GM12801 (cell line): ENCODE measurements around the gene RSPH9.

ENCODE experiments used
- TF ChIP-seq, protein P1 (sequence below): IDR thresholded peaks from one replicate; pipeline ENCODE4 v1.5.1; 2011; ENCODE audit warnings: control low read depth; ENCODE audit not compliant: insufficient read length; ENCODE audit errors: extremely low read depth

Gene RSPH9

DNA sequence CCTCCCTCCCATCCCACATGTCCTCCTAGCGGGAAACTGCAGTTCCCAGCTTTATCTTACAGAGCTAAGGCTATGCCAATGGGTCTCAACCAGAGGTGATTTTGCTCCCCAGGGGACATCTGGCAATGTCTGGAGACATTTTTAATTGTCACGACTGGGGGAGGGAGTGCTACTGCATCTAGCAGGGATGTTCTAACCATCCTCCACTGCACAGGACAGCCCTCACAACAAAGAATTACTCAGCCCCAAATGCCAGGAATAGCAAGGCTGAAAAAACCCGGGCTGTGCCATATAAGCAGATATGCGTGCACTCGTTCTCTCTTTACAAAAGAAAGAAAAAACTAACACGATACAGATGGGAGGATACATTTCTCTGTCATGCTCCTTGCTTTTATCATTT is 34.2 kb downstream of the RSPH9 start:
- TF ChIP-seq, protein P1, sequence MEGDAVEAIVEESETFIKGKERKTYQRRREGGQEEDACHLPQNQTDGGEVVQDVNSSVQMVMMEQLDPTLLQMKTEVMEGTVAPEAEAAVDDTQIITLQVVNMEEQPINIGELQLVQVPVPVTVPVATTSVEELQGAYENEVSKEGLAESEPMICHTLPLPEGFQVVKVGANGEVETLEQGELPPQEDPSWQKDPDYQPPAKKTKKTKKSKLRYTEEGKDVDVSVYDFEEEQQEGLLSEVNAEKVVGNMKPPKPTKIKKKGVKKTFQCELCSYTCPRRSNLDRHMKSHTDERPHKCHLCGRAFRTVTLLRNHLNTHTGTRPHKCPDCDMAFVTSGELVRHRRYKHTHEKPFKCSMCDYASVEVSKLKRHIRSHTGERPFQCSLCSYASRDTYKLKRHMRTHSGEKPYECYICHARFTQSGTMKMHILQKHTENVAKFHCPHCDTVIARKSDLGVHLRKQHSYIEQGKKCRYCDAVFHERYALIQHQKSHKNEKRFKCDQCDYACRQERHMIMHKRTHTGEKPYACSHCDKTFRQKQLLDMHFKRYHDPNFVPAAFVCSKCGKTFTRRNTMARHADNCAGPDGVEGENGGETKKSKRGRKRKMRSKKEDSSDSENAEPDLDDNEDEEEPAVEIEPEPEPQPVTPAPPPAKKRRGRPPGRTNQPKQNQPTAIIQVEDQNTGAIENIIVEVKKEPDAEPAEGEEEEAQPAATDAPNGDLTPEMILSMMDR: no peak

DNA sequence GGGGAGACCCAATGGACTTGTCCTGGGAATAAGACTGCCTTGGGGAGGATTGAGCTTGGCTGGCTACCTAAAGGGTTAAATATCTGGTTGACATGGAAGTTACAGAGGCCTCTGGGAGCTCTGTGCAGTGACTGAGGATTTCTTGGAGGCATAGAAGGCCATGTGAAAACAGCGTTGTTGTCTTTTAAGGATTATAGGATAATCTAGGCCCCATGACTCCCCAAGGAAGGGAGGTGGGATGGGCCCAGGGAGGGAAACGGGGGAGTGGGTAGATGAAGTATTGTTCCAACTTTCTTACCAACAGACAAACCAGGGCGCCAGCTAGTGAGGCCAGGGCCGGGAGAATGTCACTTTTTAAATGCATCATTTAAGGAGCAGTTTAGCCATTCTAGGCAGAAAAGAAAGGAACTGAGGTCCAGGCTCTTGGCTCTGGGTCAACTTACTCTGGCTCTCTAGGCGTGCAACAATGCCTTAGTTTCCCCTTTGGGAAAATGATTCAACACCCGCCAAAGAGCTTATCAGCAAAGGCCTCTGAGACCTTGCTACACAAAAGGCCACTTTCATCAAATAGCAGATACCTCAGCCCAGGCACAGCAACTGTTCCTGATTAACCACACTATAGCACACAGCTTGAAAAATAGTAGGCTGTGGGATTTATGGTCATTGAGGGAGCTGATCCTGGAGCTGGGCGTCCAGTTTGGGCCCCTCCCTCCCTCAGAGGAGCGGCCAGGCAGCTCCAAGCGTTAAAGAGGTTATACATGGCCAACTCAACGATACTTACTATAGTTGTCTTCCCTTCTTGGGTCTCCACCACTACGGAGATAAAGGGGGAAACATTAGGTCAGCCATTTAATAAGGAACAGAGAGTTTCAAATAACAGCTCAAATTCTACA is 35.7 kb downstream of the RSPH9 start:
- TF ChIP-seq, protein P1: no peak

- TF ChIP-seq, protein P1: no peak
Observed at GRCh38 chr6:43681303-43681702, 36.5 kb downstream of the RSPH9 start.

DNA sequence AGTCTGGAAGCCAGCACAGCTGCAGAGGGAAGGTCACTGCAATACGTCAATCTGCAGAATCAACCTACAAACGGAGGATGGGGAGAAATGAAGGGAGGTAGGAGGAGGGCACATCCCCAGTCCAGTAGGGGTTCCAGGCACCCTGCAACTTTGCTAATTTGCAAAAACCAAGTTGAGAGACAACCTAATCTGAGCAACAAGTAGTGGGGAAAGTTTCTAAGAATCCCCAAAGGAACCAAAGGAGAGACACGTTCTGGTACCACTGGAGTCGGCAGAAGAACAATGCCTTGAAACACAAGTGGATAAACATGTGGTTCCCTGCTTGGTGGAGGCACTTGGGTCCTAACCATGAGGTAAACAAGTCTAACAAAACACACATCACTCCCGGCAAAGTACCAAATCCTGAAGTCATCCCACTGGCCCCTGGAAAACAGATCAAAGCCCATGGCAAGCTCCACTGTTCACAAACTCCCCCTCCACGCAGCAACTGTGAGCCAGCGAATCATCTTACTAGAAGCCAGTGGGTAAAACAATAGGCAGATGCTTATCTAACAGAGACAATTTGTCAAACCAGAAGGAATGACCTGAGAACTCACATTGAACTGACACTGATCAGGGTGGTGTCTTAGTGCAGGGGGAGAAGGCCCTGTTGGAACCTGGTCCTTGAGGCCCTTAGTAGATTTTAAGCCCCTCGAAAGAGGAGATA is 38.0 kb downstream of the RSPH9 start:
- TF ChIP-seq, protein P1: no peak

DNA sequence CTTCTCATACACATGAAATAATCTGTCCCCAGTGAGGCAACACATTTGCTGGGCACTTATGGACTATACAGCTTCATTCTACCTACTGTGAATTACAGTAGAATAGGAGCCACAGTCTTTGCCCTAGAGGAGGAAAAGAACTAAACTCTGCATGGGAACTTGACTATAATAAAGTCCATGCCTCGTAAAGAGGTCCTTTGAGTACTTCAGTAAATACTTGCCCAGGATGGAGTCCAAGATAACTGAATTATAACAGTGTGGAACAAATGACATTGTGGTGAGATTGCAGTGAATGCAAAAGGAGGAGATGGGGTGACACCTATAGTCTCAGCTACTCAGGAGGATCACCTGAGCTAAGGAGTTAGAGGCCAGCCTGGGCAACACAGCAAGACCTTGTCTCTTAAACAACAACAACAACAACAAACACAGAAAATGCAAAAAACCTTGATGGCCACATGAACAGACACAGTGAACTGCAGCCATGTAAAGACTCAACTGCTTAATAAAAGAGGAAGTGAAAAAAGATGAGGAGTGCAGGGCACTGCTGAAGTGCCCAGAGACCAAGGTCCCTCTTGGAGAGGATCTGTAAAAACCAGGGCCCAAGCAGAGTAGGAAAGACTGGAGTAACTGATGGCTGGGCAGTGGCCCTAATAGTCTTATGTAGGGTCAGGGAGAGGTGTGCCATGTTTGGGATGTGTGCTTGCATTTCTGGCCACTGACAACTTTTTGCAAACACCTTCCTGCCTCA is 39.0 kb downstream of the RSPH9 start:
- TF ChIP-seq, protein P1: no peak

- TF ChIP-seq, protein P1: no peak
Observed at GRCh38 chr6:43687079-43687436, 42.2 kb downstream of the RSPH9 start.

- TF ChIP-seq, protein P1: no peak
Observed at GRCh38 chr6:43687437-43688347, 42.9 kb downstream of the RSPH9 start, which contains the start of gene MRPS18A. TSS of gene MRPS18A (minus strand) at chr6:43687791. CDS start at chr6:43687779, 12 bp downstream.
